Skin epidermis (tissue), 12 donors: ENCODE data around the gene ATP6V1E1.

ENCODE experiments used
- H3K27ac ChIP-seq, 21 experiments: fragments of 200-600 bp; sonication (generic) in 11 of 21; one replicate each; pipeline ENCODE4 v1.5.0; 2020; ENCODE audit warnings: mild to moderate bottlenecking in 3 of 21, inconsistent platforms in 2 of 21, moderate library complexity in 2 of 21
- H3K4me3 ChIP-seq, 7 experiments: fragments of 200-600 bp; sonication (generic) in 2 of 7; one replicate each; pipeline ENCODE4 v1.5.0; 2020; ENCODE audit warnings: inconsistent platforms in 2 of 7, mild to moderate bottlenecking in 2 of 7, moderate library complexity in 1 of 7

ATP6V1E1 gene

DNA sequence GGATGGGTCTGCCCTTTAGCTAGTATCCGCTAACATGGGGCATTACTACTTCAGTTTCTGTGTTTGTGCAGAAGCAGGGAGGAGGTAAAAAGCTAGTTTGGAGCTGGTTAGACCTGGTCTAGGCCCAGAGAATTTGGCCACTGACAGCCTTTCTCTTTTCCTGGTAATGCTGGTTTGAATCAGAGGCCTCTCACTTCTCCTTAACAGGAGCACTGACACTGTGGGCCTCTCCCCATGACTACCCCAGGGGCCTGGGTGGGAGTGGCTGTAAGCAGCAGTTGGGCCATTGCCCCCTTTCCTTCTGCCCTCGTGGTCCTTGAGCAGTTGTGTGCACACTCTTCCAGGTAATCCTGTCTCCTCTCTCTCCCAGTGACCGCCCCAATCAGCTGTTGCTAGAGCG is 73.7 kb downstream of the ATP6V1E1 start:
- no peak overlapping the region for H3K4me3 ChIP-seq
- no peak overlapping the region for H3K27ac ChIP-seq

- no peak overlapping the region for H3K4me3 ChIP-seq
- H3K27ac ChIP-seq: no peak overlapping the region
Measured at GRCh38 chr22:17552737-17553136, 75.8 kb downstream of the ATP6V1E1 start.

- H3K27ac ChIP-seq: no peak overlapping the region
- H3K4me3 ChIP-seq: no peak overlapping the region
Measured at GRCh38 chr22:17549655-17550054, 78.9 kb downstream of the ATP6V1E1 start.

DNA sequence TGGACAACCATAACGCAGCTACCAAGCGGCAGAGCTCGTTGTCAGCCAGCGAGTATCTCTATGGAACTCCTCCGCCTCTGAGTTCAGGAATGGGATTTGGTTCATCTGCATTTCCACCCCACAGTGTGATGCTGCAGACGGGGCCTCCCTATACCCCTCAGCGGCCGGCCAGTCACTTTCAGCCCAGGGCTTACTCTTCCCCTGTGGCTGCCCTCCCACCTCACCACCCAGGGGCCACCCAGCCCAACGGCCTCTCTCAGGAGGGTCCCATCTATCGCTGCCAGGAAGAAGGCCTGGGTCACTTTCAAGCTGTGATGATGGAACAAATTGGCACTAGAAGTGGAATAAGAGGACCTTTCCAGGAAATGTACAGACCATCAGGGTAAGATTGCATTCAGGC is 79.4 kb downstream of the ATP6V1E1 start:
- H3K4me3 ChIP-seq: no peak overlapping the region
- H3K27ac ChIP-seq: no peak overlapping the region

- no peak overlapping the region for H3K27ac ChIP-seq
- no peak overlapping the region for H3K4me3 ChIP-seq
Measured at GRCh38 chr22:17548756-17549035, 79.9 kb downstream of the ATP6V1E1 start.

DNA sequence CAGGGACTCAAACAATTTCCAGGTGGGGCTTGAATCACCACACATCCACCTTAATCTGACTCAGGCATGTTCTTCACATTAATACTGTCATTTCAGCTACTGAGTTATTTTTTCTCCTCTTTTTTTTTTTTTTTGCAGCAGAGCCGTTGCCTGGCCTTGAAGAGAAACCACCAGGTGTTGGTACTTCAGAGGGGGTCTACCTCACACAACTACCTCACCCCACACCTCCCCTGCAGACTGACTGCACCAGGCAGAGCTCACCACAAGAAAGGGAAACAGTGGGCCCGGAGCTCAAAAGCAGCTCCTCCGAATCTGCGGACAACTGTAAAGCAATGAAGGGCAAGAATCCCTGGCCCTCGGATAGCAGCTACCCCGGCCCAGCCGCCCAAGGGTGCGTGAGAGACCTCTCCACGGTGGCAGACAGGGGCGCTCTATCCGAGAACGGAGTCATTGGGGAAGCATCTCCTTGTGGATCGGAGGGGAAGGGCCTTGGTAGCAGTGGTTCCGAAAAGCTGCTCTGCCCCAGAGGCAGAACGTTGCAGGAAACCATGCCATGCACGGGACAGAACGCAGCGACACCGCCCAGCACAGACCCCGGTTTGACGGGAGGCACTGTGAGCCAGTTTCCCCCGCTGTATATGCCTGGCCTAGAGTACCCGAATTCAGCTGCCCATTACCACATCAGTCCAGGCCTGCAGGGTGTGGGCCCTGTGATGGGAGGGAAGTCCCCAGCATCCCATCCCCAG is 80.4 kb downstream of the ATP6V1E1 start:
- no peak overlapping the region for H3K27ac ChIP-seq

GRCh38 chr22:17542452-17542851 is 86.1 kb downstream of the ATP6V1E1 start:
- Histone ChIP-seq H3K27ac (no peak overlapping the region), H3K4me3 (no peak overlapping the region)

More for the DNA sequence above, 80.4 kb downstream of the ATP6V1E1 start:
- H3K4me3 ChIP-seq: no peak overlapping the region
